ENCODE data around the gene NUBP2. TPM values are rescaled to one million over a fixed set of nuclear protein-coding genes. Genes with fewer than 3 reads are reported as not detected.

The NUBP2 gene
- total RNA-seq, 1 experiment from 2014 or later: 76.6 TPM

DNA sequence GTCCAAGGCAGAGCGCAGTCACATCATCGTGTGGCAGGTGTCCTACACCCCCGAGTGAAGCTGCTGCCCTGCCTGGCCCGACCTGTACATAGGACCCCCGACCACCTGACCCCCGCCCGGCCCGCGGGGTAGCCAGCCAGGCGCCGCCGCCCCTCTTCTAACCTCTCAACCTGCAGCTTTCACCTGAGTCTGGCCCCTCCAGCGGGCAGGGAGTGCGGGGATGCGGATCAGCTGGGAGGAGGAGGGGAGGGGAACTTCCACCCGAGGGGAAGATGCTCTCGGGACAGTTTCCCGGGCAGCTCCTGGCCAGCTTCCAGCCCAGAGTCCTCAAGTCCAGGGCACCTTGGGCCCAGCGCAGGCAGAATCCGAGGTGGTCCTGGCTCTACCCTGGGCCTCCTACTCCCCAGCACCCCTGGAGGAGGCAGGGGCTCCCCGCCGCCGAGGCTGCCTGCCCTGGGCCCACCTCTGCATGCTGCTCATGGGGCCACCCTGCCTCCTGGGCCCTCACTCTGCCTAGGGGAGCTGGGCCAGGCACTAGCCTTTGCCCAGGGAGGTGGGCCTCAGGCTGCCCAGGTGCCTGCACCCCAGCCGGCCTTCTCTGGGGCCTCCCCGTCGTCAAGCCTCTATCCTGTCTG is 13.9 kb upstream of the NUBP2 start:
- Histone ChIP-seq H3K36me3 (ENCODE audit: insufficient read depth, low read length, poor library complexity, severe bottlenecking) (peaks cover 20% of the 10 kb centered on the region), H3K4me1 (ENCODE audit: insufficient read depth, low read length, poor library complexity, severe bottlenecking) (peaks cover 4% of the 10 kb centered on the region), H3K27ac (ENCODE audit: low read depth, low read length, poor library complexity, severe bottlenecking) (no peak overlapping the region), H3K9me3 (ENCODE audit: low read depth, low read length, poor library complexity, severe bottlenecking) (no peaks in the 10 kb centered on the region), H3K27me3 (replicated peaks; ENCODE audit: insufficient read depth, low read depth, low read length, poor library complexity) (no peaks in the 10 kb centered on the region), H3K4me3 (ENCODE audit: low read depth, low read length, poor library complexity, severe bottlenecking) (no peak overlapping the region)
- no TSS peak for BruUV-seq (replicated peaks)
- intact Hi-C loops (cut with micrococcal nuclease; ENCODE audit: unreplicated experiment): no loop called here
- ChIA-PET CTCF (no interaction called here), POLR2A (ENCODE audit: low non-redundant PET) (no interaction called here)
- DNase-seq (ENCODE audit: low spot score): no peak
- TF ChIP-seq, protein P1, sequence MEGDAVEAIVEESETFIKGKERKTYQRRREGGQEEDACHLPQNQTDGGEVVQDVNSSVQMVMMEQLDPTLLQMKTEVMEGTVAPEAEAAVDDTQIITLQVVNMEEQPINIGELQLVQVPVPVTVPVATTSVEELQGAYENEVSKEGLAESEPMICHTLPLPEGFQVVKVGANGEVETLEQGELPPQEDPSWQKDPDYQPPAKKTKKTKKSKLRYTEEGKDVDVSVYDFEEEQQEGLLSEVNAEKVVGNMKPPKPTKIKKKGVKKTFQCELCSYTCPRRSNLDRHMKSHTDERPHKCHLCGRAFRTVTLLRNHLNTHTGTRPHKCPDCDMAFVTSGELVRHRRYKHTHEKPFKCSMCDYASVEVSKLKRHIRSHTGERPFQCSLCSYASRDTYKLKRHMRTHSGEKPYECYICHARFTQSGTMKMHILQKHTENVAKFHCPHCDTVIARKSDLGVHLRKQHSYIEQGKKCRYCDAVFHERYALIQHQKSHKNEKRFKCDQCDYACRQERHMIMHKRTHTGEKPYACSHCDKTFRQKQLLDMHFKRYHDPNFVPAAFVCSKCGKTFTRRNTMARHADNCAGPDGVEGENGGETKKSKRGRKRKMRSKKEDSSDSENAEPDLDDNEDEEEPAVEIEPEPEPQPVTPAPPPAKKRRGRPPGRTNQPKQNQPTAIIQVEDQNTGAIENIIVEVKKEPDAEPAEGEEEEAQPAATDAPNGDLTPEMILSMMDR (conservative IDR thresholded peaks at IDR 0.05; ENCODE audit: low read depth, low read length): no peak

DNA sequence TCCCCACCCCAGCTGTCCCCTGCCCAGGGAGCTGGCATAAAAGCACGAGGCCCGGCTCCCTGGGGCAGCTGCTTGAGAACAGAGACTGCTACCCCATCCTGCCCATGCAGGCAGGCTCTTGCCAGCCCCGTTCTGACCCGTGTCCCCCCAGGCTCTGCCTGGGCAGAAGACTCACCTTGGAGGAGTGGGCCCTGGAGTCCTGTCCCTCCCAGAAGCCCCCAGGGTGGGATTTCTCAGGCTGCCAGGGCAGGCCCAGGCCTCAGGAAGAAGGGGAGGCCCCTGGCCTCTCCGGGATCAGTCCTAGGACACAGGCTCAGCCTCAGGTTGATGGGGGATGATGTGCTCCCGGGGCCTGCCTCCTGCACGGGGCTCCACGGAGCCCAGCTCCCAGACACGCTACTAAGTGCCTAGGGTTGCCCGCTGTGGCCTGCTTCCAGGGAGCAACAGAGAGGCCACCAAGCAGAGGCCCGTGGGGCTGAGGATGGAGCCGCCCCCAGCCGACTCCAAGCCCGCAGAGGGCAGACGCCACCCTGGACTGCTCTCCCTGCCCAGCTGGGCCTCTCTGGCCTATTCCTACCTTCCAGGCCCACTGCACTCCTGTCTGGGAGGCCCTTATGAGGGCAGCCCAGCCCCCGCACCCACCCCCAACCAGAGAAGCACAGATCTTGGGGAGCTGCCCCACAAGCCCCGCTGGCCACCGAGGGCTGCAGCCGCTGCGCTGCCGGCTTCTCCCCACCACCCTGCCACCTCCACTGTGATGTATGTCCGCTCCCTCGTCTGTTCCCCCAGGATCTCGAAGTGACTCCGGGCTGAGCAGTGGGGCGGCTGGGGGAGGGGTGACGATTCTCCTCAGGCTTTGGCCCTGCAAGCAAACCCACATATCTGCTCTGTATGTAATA is 13.1 kb upstream of the NUBP2 start:
- Histone ChIP-seq H3K4me1 (ENCODE audit: insufficient read depth, low read length, poor library complexity, severe bottlenecking) (peaks cover 4% of the 10 kb centered on the region), H3K9me3 (ENCODE audit: low read depth, low read length, poor library complexity, severe bottlenecking) (no peaks in the 10 kb centered on the region), H3K4me3 (ENCODE audit: low read depth, low read length, poor library complexity, severe bottlenecking) (peak overlapping the region; percentile 63), H3K36me3 (ENCODE audit: insufficient read depth, low read length, poor library complexity, severe bottlenecking) (peaks cover 20% of the 10 kb centered on the region), H3K27me3 (replicated peaks; ENCODE audit: insufficient read depth, low read depth, low read length, poor library complexity) (no peaks in the 10 kb centered on the region), H3K27ac (ENCODE audit: low read depth, low read length, poor library complexity, severe bottlenecking) (no peak overlapping the region)
- TF ChIP-seq, protein P1 (conservative IDR thresholded peaks at IDR 0.05; ENCODE audit: low read depth, low read length): no peak
- no peak for TF ChIP-seq EZH2 (IDR thresholded peaks at IDR 0.05; ENCODE audit: borderline replicate concordance, low read depth, low read length, poor library complexity, severe bottlenecking)
- no TSS peak for BruUV-seq (replicated peaks)
- ChIA-PET CTCF (no interaction called here), POLR2A (ENCODE audit: low non-redundant PET) (interaction anchor here (0.5 to 0.7 kb wide), 2 partner anchors 15 to 476 kb away, joined by 3 to 9 read pairs; no protein-coding TSS in a partner anchor)
- intact Hi-C loops (cut with micrococcal nuclease; ENCODE audit: unreplicated experiment): loop anchor here (10.0 kb wide), 1 partner anchor 55 kb away; the partner anchor contains the start of genes FAHD1 and HAGH
- no peak for DNase-seq (ENCODE audit: low spot score)

DNA sequence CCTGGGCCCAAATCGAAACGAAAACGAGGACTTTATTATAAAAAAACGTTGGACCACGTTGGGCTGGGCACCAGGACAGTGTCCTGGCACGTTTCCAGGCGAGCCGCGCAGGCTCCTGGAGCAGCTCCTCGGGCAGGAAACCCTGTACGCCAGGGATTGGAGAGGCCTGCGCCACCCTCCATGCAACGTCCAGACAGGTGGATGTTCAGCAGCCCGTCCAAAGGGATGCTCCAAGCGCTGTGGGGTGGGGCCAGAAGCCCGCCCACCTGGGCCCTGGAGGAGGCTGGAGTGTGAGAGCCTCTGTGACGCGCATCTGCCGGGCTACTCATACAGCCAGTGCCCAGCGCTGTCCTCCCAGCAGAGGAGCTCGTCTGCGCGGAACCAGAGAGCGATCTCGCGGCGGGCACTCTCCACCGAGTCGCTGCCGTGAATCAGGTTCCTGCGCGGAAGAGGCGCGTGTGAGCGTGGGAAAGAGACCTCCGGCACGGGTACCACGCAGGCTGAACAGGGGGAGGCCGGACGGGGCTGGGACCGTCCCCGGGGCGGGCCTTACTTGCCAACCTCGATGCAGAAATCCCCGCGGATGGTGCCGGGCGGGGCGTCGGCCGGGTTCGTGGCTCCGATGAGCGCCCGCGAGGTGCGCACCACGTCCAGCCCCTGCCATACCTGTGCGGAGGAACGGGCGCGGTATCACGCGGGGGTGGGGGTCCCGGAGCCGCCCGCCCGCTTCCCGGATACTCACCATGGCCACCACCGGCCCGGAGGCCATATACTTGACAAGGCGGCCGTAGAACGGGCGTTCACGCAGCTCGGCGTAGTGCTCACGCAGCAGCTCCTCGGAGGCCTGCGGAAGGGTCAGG is 12.2 kb upstream of the NUBP2 start:
- H3K36me3 ChIP-seq (ENCODE audit: insufficient read depth, low read length, poor library complexity, severe bottlenecking): peaks cover 15% of the 10 kb centered on the region
- DNase-seq (ENCODE audit: low spot score): peak; percentile 47
- H3K4me3 ChIP-seq (ENCODE audit: low read depth, low read length, poor library complexity, severe bottlenecking): peak overlapping the region; percentile 63
- intact Hi-C loops (cut with micrococcal nuclease; ENCODE audit: unreplicated experiment): loop anchor here (10.0 kb wide), 1 partner anchor 54 kb away; the partner anchor contains the start of genes FAHD1 and HAGH
- peaks cover 4% of the 10 kb centered on the region for H3K4me1 ChIP-seq (ENCODE audit: insufficient read depth, low read length, poor library complexity, severe bottlenecking)
- BruUV-seq (replicated peaks): no TSS peak
- POLR2A ChIA-PET (ENCODE audit: low non-redundant PET): interaction anchor here (0.5 to 0.7 kb wide), 2 partner anchors 16 to 477 kb away, joined by 3 to 9 read pairs; no protein-coding TSS in a partner anchor
- CTCF ChIA-PET: no interaction called here
- TF ChIP-seq, protein P1 (conservative IDR thresholded peaks at IDR 0.05; ENCODE audit: low read depth, low read length): no peak
- TF ChIP-seq EZH2 (IDR thresholded peaks at IDR 0.05; ENCODE audit: borderline replicate concordance, low read depth, low read length, poor library complexity, severe bottlenecking): no peak
- H3K27ac ChIP-seq (ENCODE audit: low read depth, low read length, poor library complexity, severe bottlenecking): peak overlapping the region; percentile 98
- no peaks in the 10 kb centered on the region for H3K27me3 ChIP-seq (replicated peaks; ENCODE audit: insufficient read depth, low read depth, low read length, poor library complexity)
- H3K9me3 ChIP-seq (ENCODE audit: low read depth, low read length, poor library complexity, severe bottlenecking): no peaks in the 10 kb centered on the region
